Ureter (tissue), 1 donor: ENCODE measurements around the gene ARHGEF16. TPM values are rescaled to one million over a fixed set of nuclear protein-coding genes. Genes with fewer than 3 reads are reported as not detected.

Experiments used
- DNase-seq: peaks from one replicate; pipeline ENCODE4 v3.0.0-alpha.2; 2020; ENCODE audit warnings: low spot score
- total RNA-seq: library from RNA; stranded (reverse); gene quantifications from one replicate; pipeline ENCODE4 v1.2.4, GENCODE V29; 2023
- donor health status: DM: yes; HTN: yes; CAD: no.

The ARHGEF16 gene
- 28.5 TPM for total RNA-seq

- DNase-seq, result peak; percentile 78
These were observed at the start of gene ARHGEF16 for GRCh38 chr1:3453891-3454810. TSS of gene ARHGEF16 (plus strand) at chr1:3454665. CDS start at chr1:3463085, 8,420 bp downstream.

GRCh38 chr1:3404801-3405200, 49.7 kb upstream of the ARHGEF16 start:
- no peak for DNase-seq

- no peak for DNase-seq
These were observed 49.0 kb upstream of the ARHGEF16 start for GRCh38 chr1:3405491-3405890.

- DNase-seq, result no peak
These were observed 48.2 kb upstream of the ARHGEF16 start for GRCh38 chr1:3405974-3406867.

- DNase-seq, result no peak
These were observed 47.4 kb upstream of the ARHGEF16 start for GRCh38 chr1:3407021-3407420.

- DNase-seq, result no peak
These were observed 45.7 kb upstream of the ARHGEF16 start for GRCh38 chr1:3408751-3409266.

- no peak for DNase-seq
These were observed 44.9 kb upstream of the ARHGEF16 start for GRCh38 chr1:3409366-3410141.

- DNase-seq, result peak; percentile 76
These were observed 44.1 kb upstream of the ARHGEF16 start for GRCh38 chr1:3410142-3410925.

GRCh38 chr1:3411806-3412205, 42.7 kb upstream of the ARHGEF16 start:
- no peak for DNase-seq

- DNase-seq, result no peak
These were observed 42.1 kb upstream of the ARHGEF16 start for GRCh38 chr1:3412376-3412775.

- no peak for DNase-seq
These were observed 40.3 kb upstream of the ARHGEF16 start for GRCh38 chr1:3413975-3414710.

- DNase-seq, result no peak
These were observed 39.0 kb upstream of the ARHGEF16 start for GRCh38 chr1:3415260-3416090.

- DNase-seq, result no peak
These were observed 37.3 kb upstream of the ARHGEF16 start for GRCh38 chr1:3417082-3417739.

- no peak for DNase-seq
These were observed 36.5 kb upstream of the ARHGEF16 start for GRCh38 chr1:3417934-3418333.

- no peak for DNase-seq
These were observed 35.9 kb upstream of the ARHGEF16 start for GRCh38 chr1:3418600-3418999.

GRCh38 chr1:3419415-3420204, 34.9 kb upstream of the ARHGEF16 start:
- peak; percentile 61 for DNase-seq

GRCh38 chr1:3420218-3420951, 34.1 kb upstream of the ARHGEF16 start:
- no peak for DNase-seq
